Fibroblast of lung (primary cell): ENCODE data around the gene SORCS3.

ENCODE experiments used
- EZH2 ChIP-seq: IDR thresholded peaks from 2 replicates; pipeline ENCODE4 v1.5.1; 2012; ENCODE audit warnings: low read length, control low read depth, mild to moderate bottlenecking; ENCODE audit errors: missing control alignments
- TF ChIP-seq, protein P1 (sequence below), 2 donors: IDR thresholded peaks in 1 of 2; conservative IDR thresholded peaks in 1 of 2; 1 replicate in 1 of 2; 2 replicates in 1 of 2; pipeline ENCODE4 v1.5.1; 2011 to 2012; ENCODE audit warnings: low read length in 2 of 2, control low read depth in 1 of 2, inconsistent platforms in 1 of 2, low read depth in 1 of 2, mild to moderate bottlenecking in 1 of 2

GRCh38 chr10:104922810-104923209 lies 281.7 kb downstream of the SORCS3 start:
- TF ChIP-seq, protein P1, sequence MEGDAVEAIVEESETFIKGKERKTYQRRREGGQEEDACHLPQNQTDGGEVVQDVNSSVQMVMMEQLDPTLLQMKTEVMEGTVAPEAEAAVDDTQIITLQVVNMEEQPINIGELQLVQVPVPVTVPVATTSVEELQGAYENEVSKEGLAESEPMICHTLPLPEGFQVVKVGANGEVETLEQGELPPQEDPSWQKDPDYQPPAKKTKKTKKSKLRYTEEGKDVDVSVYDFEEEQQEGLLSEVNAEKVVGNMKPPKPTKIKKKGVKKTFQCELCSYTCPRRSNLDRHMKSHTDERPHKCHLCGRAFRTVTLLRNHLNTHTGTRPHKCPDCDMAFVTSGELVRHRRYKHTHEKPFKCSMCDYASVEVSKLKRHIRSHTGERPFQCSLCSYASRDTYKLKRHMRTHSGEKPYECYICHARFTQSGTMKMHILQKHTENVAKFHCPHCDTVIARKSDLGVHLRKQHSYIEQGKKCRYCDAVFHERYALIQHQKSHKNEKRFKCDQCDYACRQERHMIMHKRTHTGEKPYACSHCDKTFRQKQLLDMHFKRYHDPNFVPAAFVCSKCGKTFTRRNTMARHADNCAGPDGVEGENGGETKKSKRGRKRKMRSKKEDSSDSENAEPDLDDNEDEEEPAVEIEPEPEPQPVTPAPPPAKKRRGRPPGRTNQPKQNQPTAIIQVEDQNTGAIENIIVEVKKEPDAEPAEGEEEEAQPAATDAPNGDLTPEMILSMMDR (conservative IDR thresholded peaks at IDR 0.05 in 1 of 2, IDR thresholded peaks at IDR 0.05 in 1 of 2; ENCODE audit: low read depth in 1 of 2, low read length in 2 of 2) = no peak
- TF ChIP-seq EZH2 = no peak
